G401 (cell line): ENCODE results near the gene SMG6. TPM values are rescaled to one million over a fixed set of nuclear protein-coding genes. Genes with fewer than 3 reads are reported as not detected.
A peak's percentile ranks its signal among the peaks of the same experiment; 100 is the strongest.
"Not testable (repeated sequence)": the region's sequence is repeated elsewhere in the genome, so short reads cannot be mapped to it uniquely, and the experiment has no call there.

ENCODE experiments used
- DNase-seq: peaks from one replicate; pipeline ENCODE4 v3.0.0-alpha.2; 2015; ENCODE audit warnings: low spot score
- in situ Hi-C: cut with HindIII; loops from 2 replicates; pipeline ENCODE4 v1.10.0; 2016; ENCODE audit warnings: low sequenced_read_pairs, mixed read lengths
- total RNA-seq: library from RNA; depleted of rRNA; stranded (reverse); fragments of >200 nt; shearing (Covaris generic); gene quantifications from 2 replicates; pipeline ENCODE4 v1.2.3, GENCODE V29; 2014

The SMG6 gene
- total RNA-seq, 1 experiment from 2014 or later: 17.6 TPM

DNA sequence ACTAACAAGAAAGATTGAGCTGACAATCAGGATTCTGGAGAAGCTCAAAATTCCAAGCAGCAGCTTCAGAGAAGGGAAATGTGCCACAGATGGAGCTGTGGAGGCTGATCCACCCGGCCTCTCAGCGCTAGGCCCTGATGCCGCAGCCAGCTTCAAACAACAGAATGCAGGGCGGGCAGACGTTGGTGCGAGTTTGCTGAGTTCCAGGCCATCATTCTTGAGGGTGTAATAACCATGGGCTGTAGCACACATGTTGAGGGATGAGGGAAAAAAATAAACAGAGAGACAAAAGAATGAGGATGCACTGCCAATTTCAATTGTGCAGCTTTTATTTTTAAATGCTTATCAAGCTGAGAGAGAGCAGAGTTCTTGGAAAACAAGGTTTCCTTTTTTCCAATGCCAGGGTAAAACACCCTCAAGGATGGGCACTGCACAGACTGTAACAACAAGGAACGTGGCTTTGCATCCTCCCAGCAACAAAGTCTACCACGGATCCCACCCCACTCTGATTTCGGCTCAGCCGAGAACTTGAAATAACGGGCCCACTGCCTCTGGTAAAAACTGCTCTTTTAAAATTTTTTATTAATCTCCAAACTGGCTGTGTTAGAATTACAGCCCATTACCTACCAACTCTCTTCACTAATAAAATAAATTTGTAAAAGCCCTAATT, 90.2 kb downstream of the SMG6 start:
- no peak for DNase-seq
- in situ Hi-C loops: no loop called here

DNA sequence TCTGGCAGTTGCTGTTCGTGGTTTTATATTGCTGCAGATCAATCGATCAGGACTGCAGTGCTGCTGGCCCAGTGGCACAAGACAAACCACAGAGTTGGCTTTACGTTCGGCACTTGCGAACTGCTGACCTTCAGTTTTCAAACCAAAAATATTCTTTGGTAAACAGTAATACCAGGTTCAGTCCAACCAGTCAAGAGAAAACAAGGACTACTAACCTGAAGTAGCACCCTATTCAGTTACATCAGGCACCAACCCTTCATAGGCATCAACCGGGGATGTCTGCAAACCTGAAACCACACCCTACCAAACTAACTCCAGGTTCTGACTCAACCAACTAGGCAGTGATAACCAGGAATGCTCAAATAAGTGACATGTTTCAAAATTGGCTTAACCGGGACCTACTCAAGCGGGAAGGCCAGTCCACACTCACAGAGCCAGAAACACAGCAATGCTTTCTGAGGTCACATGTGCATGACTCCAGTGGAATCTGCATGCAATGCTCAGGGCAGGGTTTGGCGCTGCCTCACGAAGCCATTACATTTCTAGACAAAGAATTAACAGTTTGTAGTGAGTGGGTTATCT, 91.1 kb downstream of the SMG6 start:
- DNase-seq: no peak

DNA sequence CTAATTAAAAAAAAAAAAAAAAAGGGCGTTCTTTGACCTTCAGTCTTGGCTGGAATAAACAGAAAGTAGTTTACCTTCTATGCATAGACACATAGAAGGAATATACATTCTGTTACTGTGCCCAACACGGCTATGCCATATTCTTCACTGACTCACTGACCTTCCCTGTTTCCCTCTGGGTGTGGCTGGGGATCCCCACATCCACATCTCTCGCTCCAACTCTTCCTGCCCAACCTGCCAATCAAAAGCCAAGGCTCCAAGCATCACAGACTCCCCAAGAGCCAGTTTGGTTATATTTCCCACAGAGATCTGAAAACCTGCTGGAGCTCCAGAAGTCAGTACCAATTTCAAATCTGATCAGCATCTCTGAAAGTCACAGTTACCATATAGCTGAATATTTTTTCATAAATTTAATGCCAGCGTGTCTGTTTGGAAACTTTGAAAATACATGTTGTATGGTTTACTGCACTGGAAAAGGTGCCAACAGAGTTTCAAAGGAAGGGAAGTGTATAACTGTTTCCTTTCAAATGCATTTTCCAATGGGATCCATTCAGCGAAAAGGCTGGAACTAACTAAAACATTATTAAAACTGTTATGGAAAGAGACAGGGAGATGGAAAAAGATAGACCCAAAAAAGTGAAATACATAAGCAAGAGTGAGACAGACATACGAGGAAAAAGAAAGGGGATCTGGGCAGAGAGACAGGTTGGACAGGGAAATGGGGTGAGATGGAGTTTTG, 91.8 kb downstream of the SMG6 start:
- in situ Hi-C loops: no loop called here
- DNase-seq: no peak

More for the DNA sequence above, 91.1 kb downstream of the SMG6 start:
- in situ Hi-C loops: no loop called here

DNA sequence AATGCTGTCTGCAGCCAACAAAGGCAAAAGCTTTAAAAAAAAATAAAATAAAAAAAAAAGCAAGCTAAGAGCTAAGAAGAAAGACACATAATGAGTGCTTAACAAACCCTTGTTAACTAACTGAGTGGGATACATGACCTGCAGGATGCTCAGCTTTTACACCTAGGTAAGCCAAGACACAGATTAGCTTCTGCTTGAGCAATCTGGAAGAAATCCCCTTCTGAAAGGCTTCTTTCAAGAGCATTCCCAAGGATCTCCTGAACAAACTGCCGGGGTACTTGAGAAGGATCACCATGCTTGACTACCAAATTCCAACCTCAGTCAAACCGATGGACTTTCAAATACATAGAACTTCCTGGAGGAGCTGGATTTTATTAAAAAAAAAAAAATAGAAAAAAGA, 92.9 kb downstream of the SMG6 start:
- in situ Hi-C loops: no loop called here
- DNase-seq: no peak

DNA sequence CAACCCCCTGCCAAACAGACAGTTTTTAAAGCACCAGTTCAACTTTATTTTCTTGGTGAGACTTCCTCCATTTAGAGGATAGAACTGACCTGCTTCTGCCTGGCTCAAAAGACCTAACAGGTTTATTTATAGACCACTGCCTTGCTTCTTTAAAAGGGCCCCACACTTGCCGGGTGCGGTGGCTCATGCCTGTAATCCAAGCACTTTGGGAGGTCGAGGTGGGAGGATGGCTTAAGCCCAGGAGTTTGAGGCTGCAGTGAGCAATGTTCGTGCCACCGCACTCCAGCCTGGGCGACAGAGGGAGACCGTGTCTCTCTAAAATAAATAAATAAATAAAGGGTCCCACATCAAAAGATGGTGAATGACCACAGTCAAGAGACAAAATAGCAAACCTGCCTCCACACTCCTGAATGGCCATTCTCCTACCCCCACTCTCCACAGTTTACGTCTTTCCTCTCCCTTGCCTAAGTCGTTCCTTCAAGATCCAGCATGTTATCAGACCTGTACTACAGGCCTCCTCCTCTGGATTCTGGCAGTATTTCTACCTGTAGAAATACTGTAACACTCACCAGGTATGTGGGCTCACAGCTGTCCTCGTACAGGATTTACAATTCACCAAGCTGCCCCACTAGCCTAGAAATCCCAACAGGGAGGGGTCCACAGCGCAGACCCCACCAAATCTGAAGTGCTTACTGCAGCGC, 95.6 kb downstream of the SMG6 start:
- in situ Hi-C loops: no loop called here
- peak; percentile 29 for DNase-seq

DNA sequence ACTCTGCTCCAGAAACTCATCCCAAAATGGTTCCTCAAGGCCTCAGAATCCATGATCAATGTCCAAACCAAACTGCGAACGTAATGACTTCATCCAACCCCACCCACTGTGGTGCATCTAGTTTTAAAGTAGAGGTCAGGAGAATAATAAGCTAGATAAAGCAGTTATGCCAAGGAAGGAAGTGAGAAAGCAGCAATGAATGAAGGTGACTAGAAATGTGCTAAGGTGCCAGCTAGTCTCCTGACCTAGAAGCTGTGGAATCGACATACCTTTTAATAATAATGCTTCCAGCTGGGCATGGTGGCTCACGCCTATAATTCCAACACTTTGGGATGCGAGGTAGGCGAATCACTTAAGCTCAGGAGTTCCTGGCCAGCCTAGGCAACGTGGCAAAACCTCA, 99.2 kb downstream of the SMG6 start:
- in situ Hi-C loops: no loop called here
- DNase-seq: no peak

DNA sequence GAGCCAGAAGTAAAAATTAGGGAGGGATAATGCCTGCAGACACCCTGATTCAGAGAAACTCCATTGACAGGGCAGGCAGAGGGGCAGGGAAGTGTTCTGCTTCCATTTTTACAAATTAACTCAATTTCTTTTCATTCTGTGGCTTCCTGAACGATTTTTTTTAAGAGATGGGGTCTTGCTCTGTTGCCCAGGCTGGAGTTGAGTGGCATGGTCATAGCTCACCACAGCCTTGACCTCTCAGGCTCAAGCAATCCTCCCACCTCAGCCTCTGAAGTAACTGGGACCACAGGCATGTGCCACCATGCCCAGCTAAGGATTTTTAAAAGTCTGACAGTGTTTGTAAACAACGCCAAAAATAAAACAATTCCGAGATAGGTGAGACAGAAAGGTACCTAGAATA, 99.8 kb downstream of the SMG6 start:
- DNase-seq: no peak
- in situ Hi-C loops: no loop called here

DNA sequence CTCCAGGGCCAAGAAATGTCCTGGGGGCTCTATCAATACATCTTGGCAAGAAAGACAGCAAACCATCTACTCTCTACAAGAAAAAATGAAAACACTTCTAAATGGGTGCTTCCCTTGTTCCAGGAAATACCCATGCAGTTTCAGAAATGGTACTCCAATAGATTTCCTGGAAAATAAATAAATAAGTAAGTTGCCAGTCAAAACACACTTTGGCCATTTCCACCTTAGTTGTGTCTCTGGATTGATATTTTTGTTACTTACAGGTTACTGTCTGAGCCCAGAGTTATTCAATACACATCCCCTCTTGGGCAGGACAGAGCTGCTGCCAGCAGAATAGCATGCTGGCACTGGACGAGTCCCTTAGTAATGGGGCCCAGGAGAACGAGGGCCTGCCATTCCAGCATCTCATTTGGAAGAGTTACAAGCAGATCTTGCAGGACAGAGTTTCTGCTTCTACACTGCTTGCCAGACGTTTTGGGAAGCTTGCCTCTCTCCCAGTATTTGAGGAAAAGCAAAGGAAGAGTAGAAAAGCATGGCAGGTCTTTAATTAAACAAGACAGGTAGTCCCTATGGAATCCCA, 100.5 kb downstream of the SMG6 start:
- in situ Hi-C loops: no loop called here
- no peak for DNase-seq

DNA sequence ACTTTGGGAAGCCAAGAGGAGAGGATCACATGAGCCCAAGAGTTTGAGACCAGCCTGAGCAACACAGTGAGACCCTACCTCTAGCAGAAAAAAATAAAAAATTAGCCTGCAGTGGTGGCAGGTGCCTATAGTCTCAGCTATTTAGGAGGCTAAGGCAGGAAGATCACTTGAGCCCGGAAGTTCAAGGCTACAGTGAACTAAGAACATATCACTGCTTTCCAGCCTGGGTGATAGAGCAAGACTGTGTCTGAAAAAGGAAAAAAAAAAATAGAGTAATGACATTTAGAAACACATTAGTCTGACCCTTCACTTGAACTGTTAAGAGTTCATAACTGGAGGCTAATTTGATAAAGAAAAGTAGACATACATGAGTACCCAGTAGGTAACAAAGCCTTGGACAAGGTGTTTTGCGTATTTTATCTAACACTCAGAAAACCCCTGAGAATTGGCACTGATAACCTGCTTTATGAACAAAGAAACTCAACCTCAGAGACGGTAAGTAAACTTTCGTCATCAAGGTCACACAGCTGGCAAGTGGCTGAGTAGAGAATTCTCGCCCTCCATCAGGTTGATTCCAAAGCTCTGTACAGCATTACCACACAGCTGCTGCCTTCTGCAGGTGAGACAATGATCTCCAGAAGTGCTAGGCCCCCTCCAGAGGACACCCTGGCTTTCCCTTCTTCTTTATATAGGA, 101.1 kb downstream of the SMG6 start:
- in situ Hi-C loops: no loop called here
- DNase-seq: no peak

DNA sequence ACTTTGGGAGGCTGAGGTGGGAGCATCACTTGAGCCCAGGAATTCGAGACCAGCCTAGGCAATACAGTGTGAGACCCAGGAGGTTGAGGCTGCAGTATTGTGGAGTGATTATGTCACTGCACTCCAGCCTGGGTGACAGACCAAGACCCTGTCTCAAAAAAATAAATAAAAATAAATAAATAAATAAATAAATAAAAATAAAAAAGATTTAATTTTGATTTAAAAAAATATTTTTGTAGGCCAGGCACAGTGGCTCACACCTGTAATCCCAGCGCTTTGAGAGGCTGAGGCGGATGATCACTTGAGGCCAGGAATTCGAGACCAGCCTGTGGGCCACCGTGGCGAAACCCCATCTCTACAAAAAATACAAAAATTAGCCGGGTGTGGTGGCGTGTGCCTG, 104.2 kb downstream of the SMG6 start:
- DNase-seq, in situ Hi-C loops: not testable (repeated sequence)

DNA sequence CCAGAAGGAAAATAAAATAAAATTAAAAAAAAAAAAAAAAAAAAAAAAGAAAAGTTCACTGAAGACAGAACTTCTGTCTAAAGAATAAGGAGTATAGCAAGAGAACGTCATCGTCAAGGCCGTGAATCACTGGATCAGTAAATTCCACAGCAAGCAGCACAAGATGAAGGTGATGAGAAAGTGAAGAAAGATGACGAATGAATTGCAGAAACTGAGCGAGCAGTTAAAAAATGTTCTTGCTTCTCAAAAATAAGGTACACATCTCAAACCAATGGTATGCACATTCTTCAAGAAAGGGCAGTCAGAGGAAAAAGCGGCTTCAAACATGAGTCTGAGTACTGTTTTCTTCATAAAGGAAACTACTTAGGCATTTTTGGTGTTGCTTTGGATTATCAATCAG, 104.7 kb downstream of the SMG6 start:
- DNase-seq: no peak
- in situ Hi-C loops: no loop called here

DNA sequence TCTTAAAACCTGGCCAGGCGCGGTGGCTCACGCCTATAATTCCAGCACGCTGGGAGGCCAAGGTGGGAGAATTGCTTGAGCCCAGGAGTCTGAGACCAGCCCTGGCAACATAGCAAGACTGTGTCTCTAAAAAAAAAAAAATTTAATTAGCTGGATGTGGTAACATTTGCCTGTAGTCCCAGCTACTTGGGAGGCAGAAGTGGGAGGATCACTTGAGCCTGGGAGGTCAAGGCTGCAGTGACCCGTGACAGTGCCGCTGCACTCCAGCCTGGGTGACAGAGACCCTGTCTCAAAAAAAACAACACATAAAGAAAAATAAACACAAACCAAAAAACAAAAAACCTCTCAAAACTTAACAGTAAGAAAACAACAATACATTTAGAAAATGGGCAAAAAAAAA, 106.3 kb downstream of the SMG6 start:
- no peak for DNase-seq
- in situ Hi-C loops: no loop called here

DNA sequence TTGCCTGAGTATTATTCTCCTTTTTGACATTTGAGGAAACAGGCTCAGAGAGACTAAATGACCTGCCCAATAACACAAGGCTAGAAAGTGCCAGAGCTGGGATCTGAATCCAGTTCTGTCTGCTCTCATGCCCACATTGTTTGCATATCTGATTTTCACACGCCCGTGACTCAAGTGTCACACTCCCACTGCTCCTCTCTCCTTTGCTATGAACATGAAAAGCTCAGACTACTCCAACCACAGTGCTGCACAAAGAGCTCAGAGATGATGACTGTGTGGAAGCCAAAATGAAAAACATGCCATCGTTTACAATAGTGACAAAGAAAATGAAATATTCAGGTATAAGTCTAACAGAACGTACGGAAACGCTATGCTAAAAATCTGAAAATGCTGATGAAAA, 107.9 kb downstream of the SMG6 start:
- in situ Hi-C loops: no loop called here
- DNase-seq: no peak

DNA sequence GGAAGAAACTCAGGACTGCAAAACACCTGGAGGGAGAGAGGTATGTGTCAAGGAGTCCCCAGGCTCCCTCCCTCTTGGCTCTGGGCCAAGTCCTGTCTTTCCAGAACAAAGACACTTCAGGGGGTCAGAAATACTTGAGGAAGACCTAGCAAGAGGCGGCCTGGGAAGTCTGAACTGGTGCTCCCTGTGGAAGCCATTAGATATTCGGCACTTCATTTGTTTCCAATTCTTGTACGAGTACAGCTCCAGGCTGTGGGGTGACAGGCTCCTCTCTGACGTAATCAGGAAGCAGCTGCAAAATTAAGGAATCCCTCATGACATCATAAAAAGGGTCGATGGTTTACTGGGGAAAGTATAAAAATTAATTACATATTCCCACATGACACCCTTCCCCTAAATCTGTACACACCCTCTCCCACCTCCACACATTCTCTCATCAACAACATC, 108.7 kb downstream of the SMG6 start:
- DNase-seq: no peak
- in situ Hi-C loops: no loop called here

DNA sequence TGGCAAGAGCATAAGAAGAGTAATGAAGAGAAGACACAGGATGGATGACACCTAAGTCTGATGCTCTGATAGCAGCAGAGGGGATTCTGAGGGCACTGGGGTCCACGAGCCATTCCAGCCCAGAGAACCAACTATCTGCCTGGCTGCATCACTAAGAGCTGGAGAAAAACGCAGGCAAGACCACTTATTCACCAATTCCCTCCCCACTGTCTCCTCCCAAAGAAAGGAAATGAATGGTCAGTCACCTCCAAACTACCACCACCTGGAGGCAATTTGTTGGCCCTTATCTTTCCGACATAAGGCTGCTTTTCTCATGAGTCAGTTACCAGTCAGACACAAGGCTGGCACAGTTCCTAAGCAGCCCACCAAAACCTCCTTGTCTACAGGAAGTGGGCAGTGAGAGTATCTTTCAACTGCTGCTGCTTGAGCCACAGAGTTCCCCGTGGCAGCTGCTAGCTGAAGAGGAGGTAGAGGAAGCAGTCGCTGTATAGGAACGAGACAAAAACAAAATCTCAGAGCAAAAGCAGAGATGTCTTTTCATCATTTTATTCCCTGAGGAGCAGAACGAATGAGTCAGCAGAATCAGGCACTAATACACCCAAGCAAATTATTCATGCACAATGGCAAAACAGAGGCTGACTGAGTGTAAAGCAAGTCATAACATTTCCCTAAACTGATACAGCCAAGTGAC, 111.1 kb downstream of the SMG6 start:
- no peak for DNase-seq
- in situ Hi-C loops: no loop called here

DNA sequence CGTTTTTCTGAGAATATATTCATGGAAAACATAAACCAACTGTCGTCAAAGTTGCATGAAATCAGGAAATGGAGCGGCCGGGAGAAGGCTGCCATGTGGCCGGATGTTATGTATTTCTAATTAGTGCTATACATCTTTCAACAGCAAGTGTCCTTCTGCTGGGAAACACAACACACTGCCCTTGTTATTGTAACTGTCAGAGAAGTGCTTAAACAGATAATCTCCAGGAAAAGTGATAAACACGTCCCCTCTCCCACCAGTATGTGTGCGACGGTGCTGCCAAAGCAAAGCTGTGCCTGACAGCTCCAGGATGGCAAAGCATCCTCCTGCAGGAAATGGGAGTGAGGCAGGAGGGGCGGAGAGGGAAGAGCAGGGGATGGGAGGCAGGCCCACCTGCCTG, 111.8 kb downstream of the SMG6 start:
- DNase-seq: no peak
- in situ Hi-C loops: no loop called here

DNA sequence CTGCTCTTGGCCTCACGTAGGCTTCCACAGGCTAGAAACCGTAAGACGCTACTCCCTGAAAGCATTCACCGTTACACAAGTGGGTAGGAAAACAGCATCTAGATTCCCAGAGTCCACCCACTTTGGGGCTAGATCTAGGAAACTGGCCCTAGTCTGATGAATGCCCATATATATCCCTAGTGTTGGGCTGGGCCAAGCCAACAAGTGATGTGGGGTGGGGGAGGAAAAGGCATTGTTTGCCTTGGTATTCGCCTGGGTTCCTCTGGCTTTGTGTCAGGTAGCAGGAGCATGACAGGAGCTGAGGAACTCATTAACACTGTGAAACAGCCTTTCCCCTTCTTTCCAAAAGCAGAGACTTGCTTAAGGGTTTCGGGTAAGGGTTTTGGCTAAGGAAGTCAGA, 112.4 kb downstream of the SMG6 start:
- in situ Hi-C loops: no loop called here
- DNase-seq: no peak

DNA sequence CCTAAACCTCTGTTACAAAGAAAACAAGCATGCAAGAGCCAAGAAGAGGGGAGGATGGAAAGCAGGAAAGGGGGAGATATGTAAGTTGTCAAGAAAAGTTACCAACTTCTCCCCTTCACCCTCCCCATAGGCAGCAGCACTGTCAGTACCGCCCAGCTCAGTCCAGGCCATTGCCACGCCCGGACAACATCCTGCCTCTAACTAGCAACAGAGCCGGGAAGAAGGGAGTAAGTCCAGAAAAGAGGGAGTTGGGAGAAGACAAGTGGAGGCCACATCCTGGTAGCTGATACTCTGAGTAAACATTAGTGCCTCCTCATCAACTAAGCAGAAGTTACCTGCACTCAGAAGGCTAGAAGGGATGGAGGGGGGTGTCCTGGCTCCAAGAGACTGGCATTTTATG, 113.6 kb downstream of the SMG6 start:
- in situ Hi-C loops: no loop called here
- no peak for DNase-seq
